Keratinocyte (primary cell): ENCODE measurements around the gene THOC1. TPM values are rescaled to one million over a fixed set of nuclear protein-coding genes. Genes with fewer than 3 reads are reported as not detected.
A peak's percentile ranks its signal among the peaks of the same experiment; 100 is the strongest.

ENCODE experiments used
- DNase-seq: peaks from one replicate; pipeline ENCODE4 v3.0.0-alpha.2; 2011; ENCODE audit warnings: low read depth, missing footprints, low spot score
- FAIRE-seq: peaks from 2 replicates; lab custom pipeline; 2011; peaks lifted over from hg19 to GRCh38; lab: Jason Lieb, UNC
- H2AFZ ChIP-seq: 2 replicates; pipeline ENCODE4 v1.6.0; 2012; ENCODE audit warnings: low read length, control low read depth, inconsistent platforms; ENCODE audit not compliant: control insufficient read depth
- H3K27ac ChIP-seq: 2 replicates; pipeline ENCODE4 v1.5.1; 2011; ENCODE audit warnings: low read length; ENCODE audit not compliant: control insufficient read depth, insufficient read depth
- H3K27me3 ChIP-seq: 3 replicates; pipeline ENCODE4 v1.6.0; 2011; ENCODE audit warnings: low read length; ENCODE audit not compliant: control insufficient read depth, insufficient read depth; ENCODE audit errors: extremely low read depth
- H3K36me3 ChIP-seq, 2 experiments: 2 replicates in 1 of 2; 3 replicates in 1 of 2; pipeline ENCODE4 v1.5.1; 2011; ENCODE audit warnings: low read length in 2 of 2, mild to moderate bottlenecking in 1 of 2; ENCODE audit not compliant: control insufficient read depth in 2 of 2, insufficient read depth in 2 of 2; ENCODE audit errors: extremely low read depth in 1 of 2
- H3K4me1 ChIP-seq: 3 replicates; pipeline ENCODE4 v1.5.1; 2011; ENCODE audit warnings: low read length; ENCODE audit not compliant: control insufficient read depth, insufficient read depth; ENCODE audit errors: extremely low read depth
- H3K4me2 ChIP-seq: 3 replicates; pipeline ENCODE4 v1.6.0; 2011; ENCODE audit warnings: low read depth, low read length; ENCODE audit not compliant: control insufficient read depth, insufficient read depth; ENCODE audit errors: extremely low read depth
- H3K4me3 ChIP-seq, 3 experiments: fragments of 200-600 bp in 1 of 3; sonication (generic) in 1 of 3; 2 replicates in 2 of 3; 3 replicates in 1 of 3; pipeline ENCODE4 v1.5.1; 2011 to 2016; ENCODE audit warnings: low read length in 3 of 3, mild to moderate bottlenecking in 3 of 3, control low read depth in 2 of 3, inconsistent platforms in 1 of 3, low read depth in 1 of 3, mixed read lengths in 1 of 3, mixed run types in 1 of 3, moderate library complexity in 1 of 3; ENCODE audit not compliant: control insufficient read depth in 2 of 3, insufficient read depth in 2 of 3; ENCODE audit errors: extremely low read depth in 1 of 3
- H3K79me2 ChIP-seq: 2 replicates; pipeline ENCODE4 v1.6.0; 2012; ENCODE audit warnings: low read length; ENCODE audit not compliant: control insufficient read depth, insufficient read depth
- H3K9ac ChIP-seq: 3 replicates; pipeline ENCODE4 v1.6.0; 2011; ENCODE audit warnings: low read length; ENCODE audit not compliant: control insufficient read depth, insufficient read depth; ENCODE audit errors: extremely low read depth
- H3K9me1 ChIP-seq: 3 replicates; pipeline ENCODE4 v1.6.0; 2011; ENCODE audit warnings: low read length; ENCODE audit not compliant: control insufficient read depth, insufficient read depth; ENCODE audit errors: extremely low read depth
- H3K9me3 ChIP-seq: 2 replicates; pipeline ENCODE4 v1.5.1; 2012; ENCODE audit warnings: low read depth, low read length; ENCODE audit not compliant: control insufficient read depth
- H4K20me1 ChIP-seq: 3 replicates; pipeline ENCODE4 v1.6.0; 2011; ENCODE audit warnings: low read length; ENCODE audit not compliant: control insufficient read depth, insufficient read depth; ENCODE audit errors: extremely low read depth
- CTCF ChIP-seq, 3 experiments: IDR thresholded peaks in 1 of 3; conservative IDR thresholded peaks in 1 of 3; optimal IDR thresholded peaks in 1 of 3; 2 replicates in 2 of 3; 3 replicates in 1 of 3; pipeline versions ENCODE3 to v1.5.1; 2011; ENCODE audit warnings: low read length in 3 of 3, mild to moderate bottlenecking in 3 of 3, moderate library complexity in 2 of 3, control low read depth in 1 of 3, inconsistent platforms in 1 of 3; ENCODE audit not compliant: insufficient read depth in 2 of 3; ENCODE audit errors: extremely low read depth in 1 of 3
- EZH2 ChIP-seq: IDR thresholded peaks from one replicate; pipeline ENCODE4 v1.6.1; 2012; ENCODE audit warnings: inconsistent platforms, mild to moderate bottlenecking, low read length, moderate library complexity
- dilution Hi-C: fragments of 300-500 bp; cut with MboI; formaldehyde crosslinking; loops from one replicate; pipeline ENCODE4 v1.7.0; 2020; ENCODE audit warnings: low sequenced_read_pairs; ENCODE audit not compliant: extremely low pct_ligation_motif_present
- polyA plus RNA-seq, 5 experiments: library from polyadenylated mRNA; depleted of rRNA in 3 of 5; stranded (reverse) in 3 of 5; stranded (forward) in 1 of 5; unstranded in 1 of 5; fragments of >200 nt; gene quantifications; 1 replicate in 1 of 5; 2 replicates in 3 of 5; 3 replicates in 1 of 5; pipeline versions ENCODE4 v1.2.1 to v1.2.3, GENCODE V29; 2011 to 2012; ENCODE audit warnings: missing spikeins in 2 of 5, low read depth in 1 of 5, low replicate concordance in 1 of 5

THOC1 gene
- polyA plus RNA-seq, 1 donor (not counting 4 experiments of a cell fraction or from before 2014, with no cell fraction given), result 35.8 TPM

GRCh38 chr18:289026-289425, 21.2 kb upstream of the THOC1 start:
- TF ChIP-seq CTCF (optimal IDR thresholded peaks at IDR 0.05 in 1 of 3, IDR thresholded peaks at IDR 0.05 in 1 of 3, conservative IDR thresholded peaks at IDR 0.05 in 1 of 3; ENCODE audit: extremely low read depth in 1 of 3, insufficient read depth in 2 of 3, low read length in 3 of 3) (no peak), EZH2 (no peak)

GRCh38 chr18:286515-287310, 18.9 kb upstream of the THOC1 start:
- dilution Hi-C loops, result no loop called here
- Histone ChIP-seq H2AFZ (no peak overlapping the region), H3K4me3 (no peak overlapping the region), H4K20me1 (no peaks in the 10 kb centered on the region), H3K4me2 (no peak overlapping the region), H3K79me2 (no peaks in the 10 kb centered on the region), H3K9me3 (no peaks in the 10 kb centered on the region), H3K4me1 (no peaks in the 10 kb centered on the region), H3K9me1 (no peaks in the 10 kb centered on the region), H3K9ac (no peak overlapping the region), H3K27ac (no peak overlapping the region), H3K27me3 (no peaks in the 10 kb centered on the region), H3K36me3 (no peaks in the 10 kb centered on the region)
- FAIRE-seq, result no peak
- TF ChIP-seq CTCF (optimal IDR thresholded peaks at IDR 0.05 in 1 of 3, IDR thresholded peaks at IDR 0.05 in 1 of 3, conservative IDR thresholded peaks at IDR 0.05 in 1 of 3; ENCODE audit: extremely low read depth in 1 of 3, insufficient read depth in 2 of 3, low read length in 3 of 3), result peak in 1 of 3 experiments; percentile 46
- TF ChIP-seq EZH2, result no peak
- no peak for DNase-seq

More at GRCh38 chr18:289026-289425, 21.2 kb upstream of the THOC1 start:
- no peak for FAIRE-seq
- H3K4me1 ChIP-seq, result no peaks in the 10 kb centered on the region
- no peak overlapping the region for H3K27ac ChIP-seq
- no peak overlapping the region for H2AFZ ChIP-seq
- no peaks in the 10 kb centered on the region for H3K9me1 ChIP-seq
- H3K4me2 ChIP-seq, result no peak overlapping the region
- no peak overlapping the region for H3K4me3 ChIP-seq
- no peaks in the 10 kb centered on the region for H3K79me2 ChIP-seq
- DNase-seq, result no peak
- dilution Hi-C loops, result no loop called here
- H3K27me3 ChIP-seq, result no peaks in the 10 kb centered on the region
- no peaks in the 10 kb centered on the region for H3K36me3 ChIP-seq
- no peaks in the 10 kb centered on the region for H3K9me3 ChIP-seq
- no peaks in the 10 kb centered on the region for H4K20me1 ChIP-seq
- H3K9ac ChIP-seq, result no peak overlapping the region
